AG09319 (cell line): Measurements from ENCODE around the gene TBX21.

Experiments used
- DNase-seq: peaks from one replicate; pipeline ENCODE4 v3.0.0-alpha.2; 2010; ENCODE audit warnings: low read depth; ENCODE audit errors: extremely low read depth
- TF ChIP-seq, protein P1 (sequence below): IDR thresholded peaks from 2 replicates; pipeline ENCODE4 v1.5.1; 2011; ENCODE audit warnings: low read depth, mild to moderate bottlenecking, inconsistent platforms, low read length, moderate library complexity

TBX21 gene

GRCh38 chr17:47705536-47706530, 27.2 kb upstream of the TBX21 start:
- TF ChIP-seq, protein P1, sequence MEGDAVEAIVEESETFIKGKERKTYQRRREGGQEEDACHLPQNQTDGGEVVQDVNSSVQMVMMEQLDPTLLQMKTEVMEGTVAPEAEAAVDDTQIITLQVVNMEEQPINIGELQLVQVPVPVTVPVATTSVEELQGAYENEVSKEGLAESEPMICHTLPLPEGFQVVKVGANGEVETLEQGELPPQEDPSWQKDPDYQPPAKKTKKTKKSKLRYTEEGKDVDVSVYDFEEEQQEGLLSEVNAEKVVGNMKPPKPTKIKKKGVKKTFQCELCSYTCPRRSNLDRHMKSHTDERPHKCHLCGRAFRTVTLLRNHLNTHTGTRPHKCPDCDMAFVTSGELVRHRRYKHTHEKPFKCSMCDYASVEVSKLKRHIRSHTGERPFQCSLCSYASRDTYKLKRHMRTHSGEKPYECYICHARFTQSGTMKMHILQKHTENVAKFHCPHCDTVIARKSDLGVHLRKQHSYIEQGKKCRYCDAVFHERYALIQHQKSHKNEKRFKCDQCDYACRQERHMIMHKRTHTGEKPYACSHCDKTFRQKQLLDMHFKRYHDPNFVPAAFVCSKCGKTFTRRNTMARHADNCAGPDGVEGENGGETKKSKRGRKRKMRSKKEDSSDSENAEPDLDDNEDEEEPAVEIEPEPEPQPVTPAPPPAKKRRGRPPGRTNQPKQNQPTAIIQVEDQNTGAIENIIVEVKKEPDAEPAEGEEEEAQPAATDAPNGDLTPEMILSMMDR = no peak
- no peak for DNase-seq

GRCh38 chr17:47707056-47707804, 25.8 kb upstream of the TBX21 start:
- TF ChIP-seq, protein P1 = no peak
- no peak for DNase-seq

DNA sequence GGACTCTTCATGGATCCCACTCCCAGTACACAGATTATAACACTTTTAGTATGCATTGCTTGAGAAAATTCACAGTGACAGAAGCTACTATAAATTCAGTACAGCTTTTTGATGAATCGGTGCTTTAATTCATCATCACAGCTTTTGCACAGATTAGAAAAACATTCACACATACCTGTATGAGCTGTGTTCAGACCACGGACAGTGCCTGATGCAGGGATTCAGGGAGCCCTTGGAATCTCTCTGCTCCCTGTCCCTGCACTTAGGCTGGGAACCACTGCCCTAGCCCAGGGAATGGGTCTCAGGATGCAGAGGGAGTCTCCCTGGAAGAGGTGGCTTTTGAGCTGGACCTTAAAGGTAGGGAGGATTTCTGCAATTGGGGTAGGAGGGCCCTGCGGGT, 25.2 kb upstream of the TBX21 start:
- TF ChIP-seq, protein P1 = no peak
- DNase-seq = no peak

GRCh38 chr17:47708312-47708863, 24.6 kb upstream of the TBX21 start:
- no peak for DNase-seq
- TF ChIP-seq, protein P1 = no peak

DNA sequence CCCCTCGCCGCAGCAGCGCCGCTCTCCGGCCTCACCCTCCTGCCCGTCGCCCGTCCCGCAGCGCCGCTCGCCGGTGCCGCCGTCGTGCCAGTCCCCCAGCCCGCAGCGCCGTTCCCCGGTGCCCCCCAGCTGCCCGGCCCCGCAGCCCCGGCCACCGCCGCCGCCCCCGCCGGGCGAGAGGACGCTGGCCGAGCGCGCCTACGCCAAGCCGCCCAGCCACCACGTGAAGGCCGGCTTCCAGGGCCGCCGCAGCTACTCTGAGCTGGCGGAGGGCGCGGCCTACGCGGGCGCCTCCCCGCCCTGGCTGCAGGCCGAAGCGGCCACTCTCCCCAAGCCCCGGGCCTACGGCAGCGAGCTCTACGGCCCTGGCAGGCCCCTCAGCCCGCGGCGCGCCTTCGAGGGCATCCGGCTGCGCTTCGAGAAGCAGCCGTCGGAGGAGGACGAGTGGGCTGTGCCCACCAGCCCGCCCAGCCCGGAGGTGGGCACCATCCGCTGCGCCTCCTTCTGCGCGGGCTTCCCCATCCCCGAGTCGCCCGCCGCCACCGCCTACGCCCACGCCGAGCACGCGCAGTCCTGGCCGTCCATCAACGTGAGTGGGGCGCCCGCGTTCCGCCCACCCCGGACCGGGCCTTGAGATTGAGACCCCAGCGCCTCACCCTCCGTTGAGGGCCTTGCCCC, 24.0 kb upstream of the TBX21 start:
- no peak for DNase-seq
- TF ChIP-seq, protein P1 = no peak

DNA sequence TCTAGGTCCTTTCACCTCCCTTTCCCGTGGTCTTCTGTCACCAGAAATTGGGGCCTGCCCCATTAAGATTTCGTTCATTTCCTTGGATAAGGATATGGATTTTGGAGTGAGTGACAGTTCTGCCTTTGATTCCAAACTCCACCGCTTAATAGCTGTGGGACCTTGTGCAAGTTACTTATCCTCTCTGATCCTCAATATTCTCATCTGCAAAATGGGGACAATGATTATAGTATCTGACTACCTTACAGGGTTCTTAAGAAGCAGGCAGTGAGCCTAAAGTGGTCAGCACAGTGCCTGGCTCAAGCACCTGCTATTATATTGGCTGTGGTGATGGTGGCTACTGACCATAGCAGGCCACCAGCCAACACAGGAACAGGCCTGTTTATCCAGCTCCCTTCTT, 23.4 kb upstream of the TBX21 start:
- no peak for DNase-seq
- TF ChIP-seq, protein P1 = no peak
